Measurements from ENCODE around the gene COG7.
"Not testable (repeated sequence)": the region's sequence is repeated elsewhere in the genome, so short reads cannot be mapped to it uniquely, and the experiment has no call there.

The COG7 gene

GRCh38 chr16:23408242-23408822 lies 44.7 kb downstream of the COG7 start:
- no peaks in the 10 kb centered on the region for H3K27me3 ChIP-seq (ENCODE audit: control insufficient read depth in 1 of 2, insufficient read depth in 2 of 2, low read length in 2 of 2)
- peaks cover 60% of the 10 kb centered on the region for H3K36me3 ChIP-seq (ENCODE audit: insufficient read depth, low read length)
- H3K27ac ChIP-seq (ENCODE audit: low read depth, low read length): peak overlapping the region; percentile 49
- H3K9me3 ChIP-seq (ENCODE audit: low read length): no peaks in the 10 kb centered on the region
- H3K4me3 ChIP-seq (ENCODE audit: low read depth in 1 of 2, low read length in 2 of 2): no peak overlapping the region
- H3K4me1 ChIP-seq (ENCODE audit: insufficient read depth, low read length): peaks cover 12% of the 10 kb centered on the region
- no peak overlapping the region for H3K9ac ChIP-seq (ENCODE audit: low read length)

DNA sequence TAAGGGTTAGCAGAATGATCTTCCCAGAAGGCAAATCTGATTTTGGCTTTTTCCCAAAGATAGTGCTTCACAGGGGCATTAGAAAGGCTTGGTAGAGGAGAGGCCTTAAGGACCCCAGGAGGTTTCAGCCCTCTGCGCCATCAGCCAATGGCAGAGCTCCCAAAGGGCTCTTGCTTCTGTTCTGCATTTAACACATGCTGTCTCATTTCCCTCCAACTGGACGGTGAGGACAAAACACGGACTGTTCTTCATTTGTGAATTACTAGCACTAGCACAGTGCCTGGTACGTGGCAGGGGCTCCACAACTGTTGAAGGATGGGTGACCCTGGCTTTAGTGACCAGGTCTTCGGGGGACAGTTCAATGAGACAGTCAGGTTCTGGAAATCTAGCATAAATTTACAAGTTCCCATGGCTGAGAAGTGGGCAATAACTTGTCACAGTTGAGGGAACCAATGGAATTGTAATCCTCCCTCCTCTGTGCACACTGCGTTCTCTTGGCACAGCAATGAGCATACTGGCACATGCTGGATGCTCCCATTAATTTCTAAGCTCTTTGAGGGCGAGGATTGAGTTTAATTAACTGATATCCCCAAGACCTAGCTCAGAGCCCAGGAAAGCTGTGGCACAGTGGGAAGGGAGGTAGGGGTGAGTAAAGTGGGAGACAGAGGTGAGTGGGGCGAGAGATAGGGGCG lies 45.4 kb downstream of the COG7 start:
- no peak overlapping the region for H3K27ac ChIP-seq (ENCODE audit: low read depth, low read length)
- no peaks in the 10 kb centered on the region for H3K9me3 ChIP-seq (ENCODE audit: low read length)
- H3K36me3 ChIP-seq (ENCODE audit: insufficient read depth, low read length): peaks cover 57% of the 10 kb centered on the region
- no peaks in the 10 kb centered on the region for H3K27me3 ChIP-seq (ENCODE audit: control insufficient read depth in 1 of 2, insufficient read depth in 2 of 2, low read length in 2 of 2)
- peaks cover 9% of the 10 kb centered on the region for H3K4me1 ChIP-seq (ENCODE audit: insufficient read depth, low read length)
- no peak overlapping the region for H3K4me3 ChIP-seq (ENCODE audit: low read depth in 1 of 2, low read length in 2 of 2)
- H3K9ac ChIP-seq (ENCODE audit: low read length): no peak overlapping the region

- peaks cover 55% of the 10 kb centered on the region for H3K36me3 ChIP-seq (ENCODE audit: insufficient read depth, low read length)
These were observed 46.3 kb downstream of the COG7 start for GRCh38 chr16:23406546-23407240.

GRCh38 chr16:23406024-23406423 lies 47.0 kb downstream of the COG7 start:
- no peak overlapping the region for H3K9ac ChIP-seq (ENCODE audit: low read length)
- no peaks in the 10 kb centered on the region for H3K27me3 ChIP-seq (ENCODE audit: control insufficient read depth in 1 of 2, insufficient read depth in 2 of 2, low read length in 2 of 2)
- no peak overlapping the region for H3K4me3 ChIP-seq (ENCODE audit: low read depth in 1 of 2, low read length in 2 of 2)
- H3K36me3 ChIP-seq (ENCODE audit: insufficient read depth, low read length): peaks cover 53% of the 10 kb centered on the region
- H3K4me1 ChIP-seq (ENCODE audit: insufficient read depth, low read length): peaks cover 9% of the 10 kb centered on the region
- H3K9me3 ChIP-seq (ENCODE audit: low read length): no peaks in the 10 kb centered on the region
- H3K27ac ChIP-seq (ENCODE audit: low read depth, low read length): no peak overlapping the region

More at GRCh38 chr16:23406546-23407240, 46.3 kb downstream of the COG7 start:
- Histone ChIP-seq H3K9me3 (ENCODE audit: low read length) (no peaks in the 10 kb centered on the region), H3K27me3 (ENCODE audit: control insufficient read depth in 1 of 2, insufficient read depth in 2 of 2, low read length in 2 of 2) (no peaks in the 10 kb centered on the region), H3K4me1 (ENCODE audit: insufficient read depth, low read length) (peaks cover 9% of the 10 kb centered on the region), H3K9ac (ENCODE audit: low read length) (no peak overlapping the region), H3K27ac (ENCODE audit: low read depth, low read length) (no peak overlapping the region), H3K4me3 (ENCODE audit: low read depth in 1 of 2, low read length in 2 of 2) (no peak overlapping the region)

DNA sequence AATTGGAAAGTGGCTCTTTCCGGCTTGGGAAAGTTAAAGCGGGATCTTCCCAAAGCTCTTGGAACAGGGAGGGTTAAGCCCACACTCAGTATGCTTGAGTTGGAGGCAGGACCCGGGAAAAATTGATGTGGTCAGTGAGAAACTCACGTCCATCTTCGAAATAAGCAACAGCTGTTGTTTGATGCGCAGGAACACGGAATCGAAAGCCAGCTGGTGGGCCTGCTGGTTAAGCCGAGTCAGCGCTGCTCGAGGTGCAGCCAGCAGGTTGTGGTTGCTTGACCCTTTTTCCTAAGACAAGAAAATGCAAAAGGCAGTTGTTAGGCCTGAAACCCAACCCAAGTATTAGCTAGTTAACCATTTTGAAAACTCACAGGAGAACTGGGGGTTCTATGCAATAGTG lies 49.4 kb downstream of the COG7 start:
- Histone ChIP-seq H3K9ac (ENCODE audit: low read length) (no peak overlapping the region), H3K27ac (ENCODE audit: low read depth, low read length) (no peak overlapping the region), H3K36me3 (ENCODE audit: insufficient read depth, low read length) (peaks cover 57% of the 10 kb centered on the region), H3K4me3 (ENCODE audit: low read depth in 1 of 2, low read length in 2 of 2) (no peak overlapping the region), H3K9me3 (ENCODE audit: low read length) (no peaks in the 10 kb centered on the region), H3K27me3 (ENCODE audit: control insufficient read depth in 1 of 2, insufficient read depth in 2 of 2, low read length in 2 of 2) (no peaks in the 10 kb centered on the region), H3K4me1 (ENCODE audit: insufficient read depth, low read length) (peaks cover 13% of the 10 kb centered on the region)

- no peaks in the 10 kb centered on the region for H3K9me3 ChIP-seq (ENCODE audit: low read length)
- H3K4me3 ChIP-seq (ENCODE audit: low read depth in 1 of 2, low read length in 2 of 2): no peak overlapping the region
- H3K27me3 ChIP-seq (ENCODE audit: control insufficient read depth in 1 of 2, insufficient read depth in 2 of 2, low read length in 2 of 2): no peaks in the 10 kb centered on the region
- no peak overlapping the region for H3K27ac ChIP-seq (ENCODE audit: low read depth, low read length)
- H3K4me1 ChIP-seq (ENCODE audit: insufficient read depth, low read length): peaks cover 15% of the 10 kb centered on the region
- no peak overlapping the region for H3K9ac ChIP-seq (ENCODE audit: low read length)
- H3K36me3 ChIP-seq (ENCODE audit: insufficient read depth, low read length): peaks cover 63% of the 10 kb centered on the region
These were observed 50.9 kb downstream of the COG7 start for GRCh38 chr16:23402100-23402499.

- H3K9ac ChIP-seq (ENCODE audit: low read length): no peak overlapping the region
- H3K27ac ChIP-seq (ENCODE audit: low read depth, low read length): no peak overlapping the region
- no peaks in the 10 kb centered on the region for H3K9me3 ChIP-seq (ENCODE audit: low read length)
- H3K4me1 ChIP-seq (ENCODE audit: insufficient read depth, low read length): peaks cover 15% of the 10 kb centered on the region
- no peaks in the 10 kb centered on the region for H3K27me3 ChIP-seq (ENCODE audit: control insufficient read depth in 1 of 2, insufficient read depth in 2 of 2, low read length in 2 of 2)
- no peak overlapping the region for H3K4me3 ChIP-seq (ENCODE audit: low read depth in 1 of 2, low read length in 2 of 2)
- H3K36me3 ChIP-seq (ENCODE audit: insufficient read depth, low read length): peaks cover 60% of the 10 kb centered on the region
These were observed 51.9 kb downstream of the COG7 start for GRCh38 chr16:23401139-23401538.

DNA sequence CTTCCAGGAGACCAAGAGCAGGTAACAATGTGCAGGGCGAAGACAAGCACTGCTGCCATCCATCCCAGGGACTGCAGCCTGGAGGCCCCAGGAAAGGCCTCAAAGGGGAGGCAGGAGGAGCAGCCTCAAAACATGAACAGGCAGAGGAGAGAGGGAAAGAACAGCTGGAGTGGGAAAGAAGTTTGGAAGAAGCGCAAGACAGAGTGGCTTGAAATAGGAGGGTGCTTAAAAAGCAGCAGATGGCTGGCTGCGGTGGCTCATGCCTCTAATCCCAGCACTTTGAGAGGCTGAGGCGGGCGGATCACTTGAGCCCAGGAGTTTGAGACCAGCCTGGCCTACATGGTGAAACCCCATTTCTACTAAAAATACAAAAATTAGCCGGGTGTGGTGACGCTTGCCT lies 52.5 kb downstream of the COG7 start:
- Histone ChIP-seq H3K36me3 (ENCODE audit: insufficient read depth, low read length) (peaks cover 59% of the 10 kb centered on the region), H3K4me1 (ENCODE audit: insufficient read depth, low read length) (peaks cover 15% of the 10 kb centered on the region)
- H3K27me3 ChIP-seq (ENCODE audit: control insufficient read depth in 1 of 2, insufficient read depth in 2 of 2, low read length in 2 of 2); H3K9me3 ChIP-seq (ENCODE audit: low read length); H3K27ac ChIP-seq (ENCODE audit: low read depth, low read length); H3K9ac ChIP-seq (ENCODE audit: low read length); H3K4me3 ChIP-seq (ENCODE audit: low read depth in 1 of 2, low read length in 2 of 2): not testable (repeated sequence)

DNA sequence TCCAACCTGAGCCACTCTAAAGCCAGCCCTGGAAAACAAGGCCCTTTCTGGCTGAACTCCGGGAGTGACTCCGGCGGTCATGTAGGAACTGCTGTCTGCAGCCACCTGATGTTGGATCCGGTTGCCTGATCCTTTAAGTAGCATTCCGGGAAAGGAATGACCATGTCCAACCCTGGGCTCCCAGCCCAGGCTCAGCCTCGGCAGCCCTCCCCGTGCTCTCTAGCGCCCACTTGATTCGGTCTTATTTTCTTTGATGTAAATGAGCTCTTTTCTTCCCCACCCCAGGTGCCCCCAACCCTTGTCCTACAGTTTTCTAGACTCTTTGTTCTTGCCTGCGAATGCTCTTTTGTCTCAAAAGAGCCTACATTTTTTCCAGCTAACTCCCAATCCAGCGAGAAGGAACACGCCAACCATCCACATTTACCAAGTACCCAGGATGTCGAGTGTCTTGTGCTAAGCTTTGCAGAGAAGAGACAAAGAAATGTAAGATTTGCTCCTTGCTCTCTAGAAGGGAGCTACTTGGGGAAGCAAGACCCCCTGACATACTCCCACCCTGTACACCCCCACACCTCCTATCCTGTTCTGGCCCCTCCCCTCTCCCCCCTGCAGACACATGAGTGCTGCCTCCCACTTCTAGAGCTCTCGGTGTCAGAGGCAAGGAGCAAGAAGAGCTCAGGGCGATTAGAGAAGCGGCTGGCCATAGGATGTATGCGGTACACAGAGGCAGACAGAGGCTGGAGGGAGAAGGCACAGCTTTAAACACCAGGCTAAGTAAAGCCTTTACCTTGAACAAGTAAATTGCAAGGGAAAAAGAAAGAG lies 53.8 kb downstream of the COG7 start:
- H3K4me3 ChIP-seq (ENCODE audit: low read depth in 1 of 2, low read length in 2 of 2): no peak overlapping the region
- no peaks in the 10 kb centered on the region for H3K9me3 ChIP-seq (ENCODE audit: low read length)
- no peak overlapping the region for H3K27ac ChIP-seq (ENCODE audit: low read depth, low read length)
- H3K27me3 ChIP-seq (ENCODE audit: control insufficient read depth in 1 of 2, insufficient read depth in 2 of 2, low read length in 2 of 2): no peaks in the 10 kb centered on the region
- H3K4me1 ChIP-seq (ENCODE audit: insufficient read depth, low read length): peaks cover 18% of the 10 kb centered on the region
- H3K36me3 ChIP-seq (ENCODE audit: insufficient read depth, low read length): peaks cover 47% of the 10 kb centered on the region
- H3K9ac ChIP-seq (ENCODE audit: low read length): no peak overlapping the region

- peaks cover 16% of the 10 kb centered on the region for H3K4me1 ChIP-seq (ENCODE audit: insufficient read depth, low read length)
- H3K9ac ChIP-seq (ENCODE audit: low read length): no peak overlapping the region
- no peaks in the 10 kb centered on the region for H3K27me3 ChIP-seq (ENCODE audit: control insufficient read depth in 1 of 2, insufficient read depth in 2 of 2, low read length in 2 of 2)
- no peaks in the 10 kb centered on the region for H3K9me3 ChIP-seq (ENCODE audit: low read length)
- H3K27ac ChIP-seq (ENCODE audit: low read depth, low read length): no peak overlapping the region
- H3K4me3 ChIP-seq (ENCODE audit: low read depth in 1 of 2, low read length in 2 of 2): no peak overlapping the region
- H3K36me3 ChIP-seq (ENCODE audit: insufficient read depth, low read length): peaks cover 51% of the 10 kb centered on the region
These were observed 55.5 kb downstream of the COG7 start for GRCh38 chr16:23397464-23397863.

DNA sequence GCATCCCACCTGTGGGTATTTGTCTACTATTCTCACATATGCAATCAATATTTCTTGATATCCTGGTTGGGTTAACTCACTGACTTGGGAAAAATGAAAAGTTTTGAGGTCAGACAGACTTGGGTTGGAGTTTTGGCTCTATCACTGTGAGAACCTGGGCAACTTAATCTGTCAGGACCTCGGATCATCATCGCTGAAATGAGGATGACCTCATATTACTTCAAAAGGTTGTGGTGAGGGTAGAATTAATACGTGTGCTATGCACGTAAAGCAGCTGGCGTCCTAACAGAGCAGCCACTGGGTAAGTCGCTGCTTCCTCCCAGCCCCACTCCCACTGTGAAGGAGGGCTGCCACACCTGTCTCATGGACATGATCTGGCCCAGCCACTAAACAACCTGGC lies 57.3 kb downstream of the COG7 start:
- Histone ChIP-seq H3K4me3 (ENCODE audit: low read depth in 1 of 2, low read length in 2 of 2) (no peak overlapping the region), H3K27ac (ENCODE audit: low read depth, low read length) (no peak overlapping the region), H3K27me3 (ENCODE audit: control insufficient read depth in 1 of 2, insufficient read depth in 2 of 2, low read length in 2 of 2) (no peaks in the 10 kb centered on the region), H3K9me3 (ENCODE audit: low read length) (no peaks in the 10 kb centered on the region), H3K4me1 (ENCODE audit: insufficient read depth, low read length) (peaks cover 16% of the 10 kb centered on the region), H3K9ac (ENCODE audit: low read length) (no peak overlapping the region), H3K36me3 (ENCODE audit: insufficient read depth, low read length) (peaks cover 59% of the 10 kb centered on the region)
